HG03460 (cell line): ENCODE data around the gene ACKR4.
"Not testable (repeated sequence)": the region's sequence is repeated elsewhere in the genome, so short reads cannot be mapped to it uniquely, and the experiment has no call there.

Experiments
- ATAC-seq: cut with Tn5 transposase; IDR thresholded peaks from one replicate; pipeline ENCODE4 v1.9.1; 2021; ENCODE audit not compliant: unreplicated experiment

Gene ACKR4

GRCh38 chr3:132638706-132639105 lies 41.6 kb downstream of the ACKR4 start:
- no peak for ATAC-seq

- not testable (repeated sequence) for ATAC-seq
These were observed 44.4 kb downstream of the ACKR4 start for GRCh38 chr3:132641427-132641826.

GRCh38 chr3:132641837-132642538 lies 44.9 kb downstream of the ACKR4 start:
- no peak for ATAC-seq

- no peak for ATAC-seq
These were observed 45.4 kb downstream of the ACKR4 start for GRCh38 chr3:132642539-132642847.

GRCh38 chr3:132643366-132643765 lies 46.3 kb downstream of the ACKR4 start:
- no peak for ATAC-seq

GRCh38 chr3:132645058-132645457 lies 48.0 kb downstream of the ACKR4 start:
- no peak for ATAC-seq

GRCh38 chr3:132650153-132650552 lies 53.1 kb downstream of the ACKR4 start:
- no peak for ATAC-seq
